Calu3 (cell line): ENCODE results near the gene VWA1. TPM values are rescaled to one million over a fixed set of nuclear protein-coding genes. Genes with fewer than 3 reads are reported as not detected.

Source experiments
- BruUV-seq: library from RNA; stranded (reverse); fragments of 400-500 nt; replicated peaks from 2 replicates; lab custom pipeline; 2021; lab: Mats Ljungman, UMichigan
- CTCF ChIA-PET: fragments of 300-600 bp; sonication (Branson Sonifier 250); formaldehyde crosslinking; loops from one replicate; lab custom pipeline; 2022; ENCODE audit warnings: antibody characterized with exemption; lab: Charles Lee
- DNase-seq: peaks from one replicate; pipeline ENCODE4 v3.0.0; 2022
- H3K27ac Mint-ChIP-seq: one replicate; pipeline ENCODE4 v1.8.0; 2022; ENCODE audit warnings: mixed read lengths; ENCODE audit not compliant: unreplicated experiment
- H3K27me3 Mint-ChIP-seq: one replicate; pipeline ENCODE4 v1.8.0; 2022; ENCODE audit warnings: mixed read lengths; ENCODE audit not compliant: unreplicated experiment
- H3K36me3 Mint-ChIP-seq: one replicate; pipeline ENCODE4 v1.8.0; 2022; ENCODE audit warnings: mild to moderate bottlenecking, moderate library complexity, mixed read lengths; ENCODE audit not compliant: insufficient read depth, unreplicated experiment
- H3K4me1 Mint-ChIP-seq: one replicate; pipeline ENCODE4 v1.8.0; 2022; ENCODE audit warnings: mild to moderate bottlenecking, low read depth, mixed read lengths; ENCODE audit not compliant: unreplicated experiment
- H3K4me3 Mint-ChIP-seq: one replicate; pipeline ENCODE4 v1.8.0; 2022; ENCODE audit warnings: mild to moderate bottlenecking, low read depth, moderate library complexity, mixed read lengths; ENCODE audit not compliant: unreplicated experiment
- H3K9me3 Mint-ChIP-seq: one replicate; pipeline ENCODE4 v1.8.0; 2022; ENCODE audit warnings: low read depth, mixed read lengths; ENCODE audit not compliant: unreplicated experiment
- intact Hi-C: fragments of 100-400 bp; cut with micrococcal nuclease; formaldehyde crosslinking; loops from one replicate; pipeline ENCODE4 v1.10.0; 2022; ENCODE audit not compliant: unreplicated experiment
- total RNA-seq: library from RNA; stranded (reverse); gene quantifications from 2 replicates; pipeline ENCODE4 v1.2.3, GENCODE V29; 2022
- TF ChIP-seq, protein P1 (sequence below): fragments of 200-600 bp; IDR thresholded peaks from one replicate; pipeline ENCODE4 v1.8.0; 2022; ENCODE audit warnings: antibody characterized with exemption; ENCODE audit not compliant: unreplicated experiment

The VWA1 gene
- total RNA-seq, 1 experiment from 2014 or later, result 78.9 TPM

DNA sequence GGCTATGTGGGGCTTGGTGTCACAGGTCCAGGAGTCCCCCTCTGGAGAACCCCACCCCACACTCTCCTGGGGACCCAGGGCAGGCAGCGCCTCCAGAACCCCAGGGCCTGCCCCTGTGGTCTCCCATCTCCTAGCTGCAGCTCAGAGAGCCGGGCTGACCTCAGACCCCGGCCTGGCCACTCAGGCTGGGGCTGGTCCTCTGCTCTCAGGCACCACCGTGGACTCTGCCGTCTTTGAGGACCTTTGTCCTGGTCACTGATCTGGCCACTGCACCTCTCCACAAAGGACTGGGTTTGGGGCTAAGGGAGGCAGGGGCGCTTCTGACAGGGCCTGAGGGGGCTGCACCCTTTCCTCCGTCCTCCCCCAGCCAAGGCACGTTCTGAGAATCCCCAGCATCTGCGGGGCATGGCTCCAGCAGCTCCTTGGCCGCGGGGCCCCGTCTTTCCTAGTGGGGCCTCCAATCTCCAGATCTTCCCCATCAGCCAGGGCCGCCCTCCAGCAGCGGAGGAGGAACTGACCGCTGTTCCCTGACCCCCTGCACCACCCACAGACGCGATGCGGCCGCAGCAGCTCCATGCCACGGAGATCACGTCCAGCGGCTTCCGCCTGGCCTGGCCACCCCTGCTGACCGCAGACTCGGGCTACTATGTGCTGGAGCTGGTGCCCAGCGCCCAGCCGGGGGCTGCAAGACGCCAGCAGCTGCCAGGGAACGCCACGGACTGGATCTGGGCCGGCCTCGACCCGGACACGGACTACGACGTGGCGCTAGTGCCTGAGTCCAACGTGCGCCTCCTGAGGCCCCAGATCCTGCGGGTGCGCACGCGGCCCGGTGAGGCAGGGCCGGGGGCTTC lies 3.3 kb downstream of the VWA1 start:
- intact Hi-C loops, result no loop called here
- no peak for DNase-seq
- Mint-ChIP-seq H3K27ac (no peak overlapping the region), H3K27me3 (no peaks in the 10 kb centered on the region), H3K4me1 (no peaks in the 10 kb centered on the region), H3K4me3 (peak overlapping the region; percentile 77), H3K36me3 (peaks cover 58% of the 10 kb centered on the region), H3K9me3 (no peaks in the 10 kb centered on the region)
- BruUV-seq, result no TSS peak
- CTCF ChIA-PET, result interaction anchor here (1.3 kb wide), 1 partner anchor 40 kb away, joined by 3 read pairs; the partner anchor contains the start of gene CCNL2
- TF ChIP-seq, protein P1, sequence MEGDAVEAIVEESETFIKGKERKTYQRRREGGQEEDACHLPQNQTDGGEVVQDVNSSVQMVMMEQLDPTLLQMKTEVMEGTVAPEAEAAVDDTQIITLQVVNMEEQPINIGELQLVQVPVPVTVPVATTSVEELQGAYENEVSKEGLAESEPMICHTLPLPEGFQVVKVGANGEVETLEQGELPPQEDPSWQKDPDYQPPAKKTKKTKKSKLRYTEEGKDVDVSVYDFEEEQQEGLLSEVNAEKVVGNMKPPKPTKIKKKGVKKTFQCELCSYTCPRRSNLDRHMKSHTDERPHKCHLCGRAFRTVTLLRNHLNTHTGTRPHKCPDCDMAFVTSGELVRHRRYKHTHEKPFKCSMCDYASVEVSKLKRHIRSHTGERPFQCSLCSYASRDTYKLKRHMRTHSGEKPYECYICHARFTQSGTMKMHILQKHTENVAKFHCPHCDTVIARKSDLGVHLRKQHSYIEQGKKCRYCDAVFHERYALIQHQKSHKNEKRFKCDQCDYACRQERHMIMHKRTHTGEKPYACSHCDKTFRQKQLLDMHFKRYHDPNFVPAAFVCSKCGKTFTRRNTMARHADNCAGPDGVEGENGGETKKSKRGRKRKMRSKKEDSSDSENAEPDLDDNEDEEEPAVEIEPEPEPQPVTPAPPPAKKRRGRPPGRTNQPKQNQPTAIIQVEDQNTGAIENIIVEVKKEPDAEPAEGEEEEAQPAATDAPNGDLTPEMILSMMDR, result no peak

DNA sequence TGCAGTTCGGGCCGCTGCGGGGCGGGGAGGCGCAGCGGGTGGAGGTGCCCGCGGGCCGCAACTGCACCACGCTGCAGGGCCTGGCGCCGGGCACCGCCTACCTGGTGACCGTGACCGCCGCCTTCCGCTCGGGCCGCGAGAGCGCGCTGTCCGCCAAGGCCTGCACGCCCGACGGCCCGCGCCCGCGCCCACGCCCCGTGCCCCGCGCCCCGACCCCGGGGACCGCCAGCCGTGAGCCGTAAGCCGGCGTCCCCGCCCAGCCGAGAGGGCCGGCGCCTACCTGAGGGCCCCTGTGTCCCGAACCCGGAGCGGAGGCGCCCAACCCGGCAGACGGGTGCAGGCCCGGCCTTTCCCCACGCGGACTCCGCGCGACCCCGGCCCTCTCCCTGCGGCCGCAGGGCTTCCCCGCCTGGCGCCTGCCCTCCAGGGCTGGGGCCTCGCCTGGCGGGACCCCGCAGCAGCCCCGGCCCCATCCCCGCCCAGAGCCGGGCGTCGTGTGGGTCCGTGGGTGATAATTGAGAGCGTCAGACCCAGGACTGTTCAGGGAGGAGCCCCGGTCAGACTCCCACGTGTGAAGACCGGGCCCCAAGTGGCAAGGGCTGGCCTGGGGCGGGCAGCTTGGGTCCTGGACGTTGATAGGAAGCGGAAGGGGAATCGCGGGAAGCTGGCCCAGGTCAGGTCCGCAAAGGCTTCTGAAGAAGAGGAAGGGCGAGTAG lies 4.2 kb downstream of the VWA1 start:
- Mint-ChIP-seq H3K9me3 (no peaks in the 10 kb centered on the region), H3K4me3 (no peak overlapping the region), H3K27me3 (no peaks in the 10 kb centered on the region), H3K36me3 (peaks cover 59% of the 10 kb centered on the region), H3K4me1 (no peaks in the 10 kb centered on the region), H3K27ac (no peak overlapping the region)
- intact Hi-C loops, result no loop called here
- no peak for DNase-seq
- no TSS peak for BruUV-seq
- TF ChIP-seq, protein P1, result no peak
- CTCF ChIA-PET, result no interaction called here

DNA sequence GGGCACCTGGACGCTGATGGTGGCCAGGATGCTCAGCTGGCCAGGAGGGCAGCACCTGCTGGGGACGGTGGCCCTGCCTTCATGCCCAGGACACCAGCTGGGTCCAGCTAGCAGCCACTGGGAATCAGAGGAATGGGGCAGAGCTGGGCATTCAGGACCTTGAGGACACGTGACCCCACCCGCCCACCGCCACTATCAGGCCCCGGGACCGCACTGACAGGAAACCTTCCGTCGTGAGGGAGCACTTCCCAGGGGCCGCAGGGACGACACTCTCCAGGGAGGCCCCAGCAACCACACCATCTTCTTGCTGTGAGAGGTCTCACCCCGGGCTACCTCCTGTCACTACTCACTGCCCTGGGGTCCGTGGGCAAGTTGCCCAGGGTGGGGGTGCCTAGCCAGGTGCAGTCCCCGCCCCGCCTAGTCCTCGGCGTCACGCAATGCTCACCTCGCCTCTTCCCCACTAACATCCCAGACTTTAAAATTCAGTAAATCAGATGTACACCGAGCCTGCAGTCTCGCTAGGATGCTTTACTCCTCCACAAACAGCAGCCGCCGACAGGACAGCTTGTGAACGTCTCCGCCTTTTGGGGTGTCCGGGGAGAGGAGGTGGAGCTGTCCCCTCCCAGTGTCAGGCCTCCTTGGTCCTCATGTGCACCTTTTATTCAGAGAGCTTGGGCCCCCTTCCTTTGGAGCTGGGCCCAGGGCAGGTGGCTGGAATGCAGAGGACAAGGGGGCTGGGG lies 4.9 kb downstream of the VWA1 start:
- TF ChIP-seq, protein P1, result no peak
- no peaks in the 10 kb centered on the region for H3K9me3 Mint-ChIP-seq
- intact Hi-C loops, result no loop called here
- no peak overlapping the region for H3K27ac Mint-ChIP-seq
- no peak for DNase-seq
- no peaks in the 10 kb centered on the region for H3K27me3 Mint-ChIP-seq
- BruUV-seq, result TSS peak; percentile 52
- no peaks in the 10 kb centered on the region for H3K4me1 Mint-ChIP-seq
- H3K4me3 Mint-ChIP-seq, result no peak overlapping the region
- CTCF ChIA-PET, result interaction anchor here (0.6 kb wide), 1 partner anchor 131 kb away, joined by 3 read pairs; no protein-coding TSS in a partner anchor
- H3K36me3 Mint-ChIP-seq, result peaks cover 52% of the 10 kb centered on the region
